Kidney (tissue), 14 donors: ENCODE results near the gene ABI3BP. TPM values are rescaled to one million over a fixed set of nuclear protein-coding genes. Genes with fewer than 3 reads are reported as not detected.
A peak's percentile ranks its signal among the peaks of the same experiment; 100 is the strongest.

Source experiments
- DNase-seq, 5 donors: peaks; one replicate each; pipeline ENCODE4 v3.0.0-alpha.2; 2013 to 2020
- FAIRE-seq: peaks from 2 replicates; lab custom pipeline; 2012; peaks lifted over from hg19 to GRCh38; lab: Jason Lieb, UNC
- H3K27ac ChIP-seq, 2 donors: one replicate each; pipeline ENCODE4 v1.7.0; 2013; ENCODE audit warnings: low read depth in 2 of 2, low read length in 2 of 2, inconsistent platforms in 1 of 2
- H3K27me3 ChIP-seq: one replicate; pipeline ENCODE4 v1.7.1; 2013; ENCODE audit warnings: low read length, inconsistent platforms; ENCODE audit not compliant: control insufficient read depth, insufficient read depth
- H3K36me3 ChIP-seq, 3 donors: one replicate each; pipeline versions ENCODE4 v1.7.0 to v1.7.1; 2013; ENCODE audit warnings: low read length in 3 of 3, control low read depth in 1 of 3, inconsistent platforms in 1 of 3; ENCODE audit not compliant: insufficient read depth in 3 of 3, control insufficient read depth in 2 of 3
- H3K4me1 ChIP-seq, 3 donors: one replicate each; pipeline versions ENCODE4 v1.7.0 to v1.7.1; 2013; ENCODE audit warnings: low read length in 3 of 3, inconsistent platforms in 1 of 3, low read depth in 1 of 3; ENCODE audit not compliant: control insufficient read depth in 2 of 3, insufficient read depth in 2 of 3
- H3K4me3 ChIP-seq, 3 donors: one replicate each; pipeline versions ENCODE4 v1.7.0 to v1.8.1; 2013; ENCODE audit warnings: low read length in 3 of 3, control low read depth in 1 of 3, inconsistent platforms in 1 of 3
- H3K9ac ChIP-seq, 3 donors: one replicate each; pipeline versions ENCODE4 v1.7.0 to v1.7.1; 2013; ENCODE audit warnings: low read length in 3 of 3, control low read depth in 1 of 3, inconsistent platforms in 1 of 3
- H3K9me3 ChIP-seq, 3 donors: one replicate each; pipeline versions ENCODE4 v1.7.0 to v1.7.1; 2013; ENCODE audit warnings: low read length in 3 of 3, control low read depth in 1 of 3, inconsistent platforms in 1 of 3; ENCODE audit not compliant: control insufficient read depth in 2 of 3, insufficient read depth in 1 of 3
- CTCF ChIP-seq: IDR thresholded peaks from 3 replicates; pipeline ENCODE4 v1.5.1; 2012; ENCODE audit warnings: mild to moderate bottlenecking, moderate library complexity, borderline replicate concordance; ENCODE audit not compliant: insufficient read depth; ENCODE audit errors: extremely low read depth
- intact Hi-C: fragments of 100-400 bp; cut with DNase I; formaldehyde crosslinking; loops from one replicate; pipeline ENCODE4 v1.11.1; 2022
- polyA plus RNA-seq: library from polyadenylated mRNA; stranded (reverse); fragments of 350-450 nt; fragmentation: Illumina TruSeq; extraction: RNeasy Lipid Tissue Mini Kit (QIAGEN cat#74804); gene quantifications from one replicate; pipeline ENCODE4 v1.2.3, GENCODE V29; 2014; ENCODE audit warnings: low read depth, low replicate concordance; ENCODE audit not compliant: insufficient read depth
- total RNA-seq: library from RNA; stranded (reverse); fragmentation: NEBNext Ultra II Directional; extraction: Animal tissue kit (Norgen Biotek cat#: 25700); gene quantifications from one replicate; pipeline ENCODE4 v1.2.1, GENCODE V29; 2021
- donor health status: control.
- donor health status: control.
- donor health status: control.
- donor health status: control.
- donor health status: control.
- donor health status: DM: yes; HTN: yes; CAD: no.
- donor health status: Normal renal cell carcinoma (clear cell type).

The ABI3BP gene
- total and polyA plus RNA-seq, 2 donors from 2014 or later, result 7.1 to 160 TPM

- no peak for TF ChIP-seq CTCF
- Histone ChIP-seq H3K27me3 (no peaks in the 10 kb centered on the region), H3K9me3 (peaks cover 0 to 7% (median 0%) of the 10 kb centered on the region in 3 donors), H3K36me3 (no peaks in the 10 kb centered on the region), H3K4me3 (no peak overlapping the region), H3K9ac (no peak overlapping the region), H3K27ac (no peak overlapping the region), H3K4me1 (no peaks in the 10 kb centered on the region)
- peak in 3 of 5 donors; percentile 42 to 74 (median 54) for DNase-seq
- intact Hi-C loops, result no loop called here
- no peak for FAIRE-seq
Measured at GRCh38 chr3:100782906-100783305, 210.3 kb downstream of the ABI3BP start.

- FAIRE-seq (no peak), DNase-seq (peak in 1 of 5 donors; percentile 27)
- no peak overlapping the region for H3K27ac ChIP-seq
- intact Hi-C loops, result no loop called here
- no peaks in the 10 kb centered on the region for H3K36me3 ChIP-seq
- H3K9ac ChIP-seq, result no peak overlapping the region
- H3K4me3 ChIP-seq, result no peak overlapping the region
- no peaks in the 10 kb centered on the region for H3K27me3 ChIP-seq
- H3K4me1 ChIP-seq, result no peaks in the 10 kb centered on the region
- no peak for TF ChIP-seq CTCF
- H3K9me3 ChIP-seq, result peaks cover 0 to 7% (median 0%) of the 10 kb centered on the region in 3 donors
Measured at GRCh38 chr3:100782348-100782747, 210.9 kb downstream of the ABI3BP start.

GRCh38 chr3:100781301-100781700 is 211.9 kb downstream of the ABI3BP start:
- Histone ChIP-seq H3K9me3 (peaks cover 0 to 7% (median 0%) of the 10 kb centered on the region in 3 donors), H3K27me3 (no peaks in the 10 kb centered on the region), H3K36me3 (no peaks in the 10 kb centered on the region), H3K4me1 (no peaks in the 10 kb centered on the region), H3K9ac (no peak overlapping the region), H3K4me3 (no peak overlapping the region), H3K27ac (no peak overlapping the region)
- intact Hi-C loops, result no loop called here
- no peak for TF ChIP-seq CTCF
- DNase-seq (no peak), FAIRE-seq (no peak)

- DNase-seq (no peak), FAIRE-seq (no peak)
- H3K36me3 ChIP-seq, result no peaks in the 10 kb centered on the region
- no peaks in the 10 kb centered on the region for H3K4me1 ChIP-seq
- intact Hi-C loops, result no loop called here
- H3K27ac ChIP-seq, result no peak overlapping the region
- no peak overlapping the region for H3K9ac ChIP-seq
- H3K27me3 ChIP-seq, result no peaks in the 10 kb centered on the region
- no peak for TF ChIP-seq CTCF
- H3K4me3 ChIP-seq, result no peak overlapping the region
- no peaks in the 10 kb centered on the region for H3K9me3 ChIP-seq
Measured at GRCh38 chr3:100780071-100780622, 213.1 kb downstream of the ABI3BP start.
